ENCODE results near the gene SLC41A3. TPM values are rescaled to one million over a fixed set of nuclear protein-coding genes. Genes with fewer than 3 reads are reported as not detected.
"Not testable (repeated sequence)": the region's sequence is repeated elsewhere in the genome, so short reads cannot be mapped to it uniquely, and the experiment has no call there.

Gene SLC41A3
- total RNA-seq, 1 experiment from 2014 or later = 42.9 TPM

- DNase-seq (ENCODE audit: low spot score) = no peak
- in situ Hi-C loops (cut with HindIII; ENCODE audit: low sequenced_read_pairs) = no loop called here
Measured at GRCh38 chr3:126108676-126109050, 24.7 kb upstream of the SLC41A3 start.

GRCh38 chr3:126107957-126108675 lies 24.2 kb upstream of the SLC41A3 start:
- in situ Hi-C loops (cut with HindIII; ENCODE audit: low sequenced_read_pairs) = no loop called here
- no peak for DNase-seq (ENCODE audit: low spot score)

GRCh38 chr3:126107203-126107939 lies 23.4 kb upstream of the SLC41A3 start:
- in situ Hi-C loops (cut with HindIII; ENCODE audit: low sequenced_read_pairs) = no loop called here
- DNase-seq (ENCODE audit: low spot score) = no peak

- in situ Hi-C loops (cut with HindIII; ENCODE audit: low sequenced_read_pairs) = no loop called here
- no peak for DNase-seq (ENCODE audit: low spot score)
Measured at GRCh38 chr3:126106336-126107202, 22.6 kb upstream of the SLC41A3 start.

- in situ Hi-C loops (cut with HindIII; ENCODE audit: low sequenced_read_pairs) = no loop called here
- no peak for DNase-seq (ENCODE audit: low spot score)
Measured at GRCh38 chr3:126105691-126106187, 21.8 kb upstream of the SLC41A3 start.

- in situ Hi-C loops (cut with HindIII; ENCODE audit: low sequenced_read_pairs) = no loop called here
- DNase-seq (ENCODE audit: low spot score) = peak; percentile 84
Measured at GRCh38 chr3:126104742-126105605, 21.1 kb upstream of the SLC41A3 start.

- DNase-seq (ENCODE audit: low spot score) = no peak
- in situ Hi-C loops (cut with HindIII; ENCODE audit: low sequenced_read_pairs) = no loop called here
Measured at GRCh38 chr3:126104028-126104635, 20.2 kb upstream of the SLC41A3 start.

GRCh38 chr3:126103121-126104027 lies 19.4 kb upstream of the SLC41A3 start:
- DNase-seq (ENCODE audit: low spot score) = no peak
- in situ Hi-C loops (cut with HindIII; ENCODE audit: low sequenced_read_pairs) = no loop called here

GRCh38 chr3:126102530-126102951 lies 18.6 kb upstream of the SLC41A3 start:
- peak; percentile 86 for DNase-seq (ENCODE audit: low spot score)
- in situ Hi-C loops (cut with HindIII; ENCODE audit: low sequenced_read_pairs) = no loop called here

GRCh38 chr3:126102011-126102410 lies 18.1 kb upstream of the SLC41A3 start:
- no peak for DNase-seq (ENCODE audit: low spot score)
- in situ Hi-C loops (cut with HindIII; ENCODE audit: low sequenced_read_pairs) = no loop called here

GRCh38 chr3:126101521-126101982 lies 17.6 kb upstream of the SLC41A3 start:
- in situ Hi-C loops (cut with HindIII; ENCODE audit: low sequenced_read_pairs) = no loop called here
- DNase-seq (ENCODE audit: low spot score) = no peak

GRCh38 chr3:126100634-126101301 lies 16.8 kb upstream of the SLC41A3 start:
- DNase-seq (ENCODE audit: low spot score) = peak; percentile 70
- in situ Hi-C loops (cut with HindIII; ENCODE audit: low sequenced_read_pairs) = no loop called here

- no peak for DNase-seq (ENCODE audit: low spot score)
- in situ Hi-C loops (cut with HindIII; ENCODE audit: low sequenced_read_pairs) = no loop called here
Measured at GRCh38 chr3:126100269-126100633, 16.3 kb upstream of the SLC41A3 start.

- in situ Hi-C loops (cut with HindIII; ENCODE audit: low sequenced_read_pairs) = no loop called here
- DNase-seq (ENCODE audit: low spot score) = peak; percentile 90
Measured at GRCh38 chr3:126098391-126098858, 14.5 kb upstream of the SLC41A3 start.

GRCh38 chr3:126097801-126098200 lies 13.9 kb upstream of the SLC41A3 start:
- in situ Hi-C loops (cut with HindIII; ENCODE audit: low sequenced_read_pairs) = no loop called here
- DNase-seq (ENCODE audit: low spot score) = no peak

- in situ Hi-C loops (cut with HindIII; ENCODE audit: low sequenced_read_pairs); DNase-seq (ENCODE audit: low spot score): not testable (repeated sequence)
Measured at GRCh38 chr3:126096274-126096673, 12.3 kb upstream of the SLC41A3 start.

GRCh38 chr3:126092128-126092527 lies 8.2 kb upstream of the SLC41A3 start:
- in situ Hi-C loops (cut with HindIII; ENCODE audit: low sequenced_read_pairs); DNase-seq (ENCODE audit: low spot score): not testable (repeated sequence)

Data from G401 (cell line).